Measurements from ENCODE around the gene CAPN3.

Gene CAPN3

GRCh38 chr15:42356851-42357250 is 2.5 kb upstream of the CAPN3 start:
- no peak for DNase-seq (ENCODE audit: low spot score)

DNA sequence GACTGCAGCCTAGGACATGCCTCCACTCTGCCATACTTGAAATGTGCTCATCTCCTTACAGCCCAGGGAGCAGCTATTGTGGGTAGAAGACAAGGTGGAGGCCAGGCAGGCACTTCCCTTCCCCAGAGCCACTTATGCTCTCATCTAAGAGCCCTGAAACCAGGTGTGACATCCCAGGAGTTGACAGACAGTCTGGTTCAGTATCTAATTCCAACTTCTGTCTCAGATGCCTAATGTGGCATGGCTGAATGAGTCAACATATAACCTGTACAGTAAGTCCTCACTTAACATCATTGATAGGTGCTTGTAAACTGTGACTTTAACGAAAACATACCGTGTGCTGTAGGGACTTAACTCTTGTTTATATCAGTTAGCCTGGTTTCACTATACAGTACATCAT is 1.2 kb upstream of the CAPN3 start:
- no peak for DNase-seq (ENCODE audit: low spot score)

DNA sequence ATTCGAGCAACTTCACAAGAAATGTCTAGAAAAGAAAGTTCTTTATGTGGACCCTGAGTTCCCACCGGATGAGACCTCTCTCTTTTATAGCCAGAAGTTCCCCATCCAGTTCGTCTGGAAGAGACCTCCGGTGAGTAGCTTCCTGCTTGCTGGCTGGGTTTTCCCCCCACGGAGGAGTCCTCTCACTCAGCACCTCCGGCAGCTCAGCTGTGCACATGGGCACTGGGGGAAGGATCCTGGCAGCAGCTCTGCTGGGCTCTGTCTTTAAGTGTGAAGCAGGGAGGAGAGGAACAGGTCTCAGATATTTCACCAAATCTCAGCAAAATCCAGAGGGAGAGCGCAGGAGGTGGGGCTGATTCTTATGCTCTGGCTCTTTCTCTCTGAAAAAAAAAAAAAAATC is 684 bp downstream of the CAPN3 start:
- DNase-seq (ENCODE audit: low spot score): no peak

DNA sequence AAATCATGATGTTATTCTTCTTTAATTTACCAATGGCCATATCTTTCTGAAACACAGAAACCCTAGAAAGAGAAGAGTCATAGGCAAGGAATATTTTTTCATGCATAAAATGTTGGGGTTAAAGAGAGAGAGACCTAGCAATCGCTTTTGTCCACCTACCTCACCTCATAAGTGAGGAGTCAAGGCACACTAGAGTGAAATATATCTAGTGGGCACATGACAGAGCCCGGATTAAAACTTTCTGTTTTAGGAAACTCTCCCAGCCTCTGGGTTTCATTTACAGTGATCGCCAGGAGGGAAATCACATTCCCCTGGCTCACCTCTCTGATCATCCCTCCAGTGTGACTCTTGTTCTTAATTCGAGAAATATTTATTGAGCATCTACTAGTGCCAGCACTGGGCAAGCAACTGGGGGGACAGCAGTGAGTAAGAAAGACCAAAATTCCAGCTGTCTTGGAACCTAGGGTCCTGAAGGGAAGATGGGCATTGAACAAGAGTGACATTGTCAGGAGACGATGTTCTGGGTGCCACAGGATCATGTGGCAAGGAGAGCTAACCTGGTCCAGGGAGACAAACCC is 1.3 kb downstream of the CAPN3 start:
- no peak for DNase-seq (ENCODE audit: low spot score)

GRCh38 chr15:42363487-42363886 is 4.2 kb downstream of the CAPN3 start:
- DNase-seq (ENCODE audit: low spot score): no peak

DNA sequence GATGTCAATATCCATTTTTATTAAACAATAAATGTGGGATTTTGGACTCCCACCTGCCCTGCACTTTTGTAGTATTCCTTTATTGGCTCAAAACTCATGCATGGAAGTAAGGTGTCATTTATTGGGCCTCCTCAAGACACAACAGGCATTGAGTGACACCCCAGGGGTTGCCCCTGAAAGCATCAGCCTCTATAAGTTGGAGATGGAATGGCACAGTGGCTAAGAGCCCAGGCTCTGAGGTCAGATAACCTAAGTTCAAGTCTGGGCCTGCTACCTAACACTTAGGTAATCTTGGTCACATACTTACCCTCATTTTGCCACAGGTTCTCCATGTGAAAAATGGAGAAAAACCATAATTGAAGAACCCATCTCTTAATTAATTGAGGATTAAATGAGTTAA is 4.6 kb downstream of the CAPN3 start:
- no peak for DNase-seq (ENCODE audit: low spot score)

- no peak for DNase-seq (ENCODE audit: low spot score)
Observed at GRCh38 chr15:42364529-42364928, 5.2 kb downstream of the CAPN3 start.

DNA sequence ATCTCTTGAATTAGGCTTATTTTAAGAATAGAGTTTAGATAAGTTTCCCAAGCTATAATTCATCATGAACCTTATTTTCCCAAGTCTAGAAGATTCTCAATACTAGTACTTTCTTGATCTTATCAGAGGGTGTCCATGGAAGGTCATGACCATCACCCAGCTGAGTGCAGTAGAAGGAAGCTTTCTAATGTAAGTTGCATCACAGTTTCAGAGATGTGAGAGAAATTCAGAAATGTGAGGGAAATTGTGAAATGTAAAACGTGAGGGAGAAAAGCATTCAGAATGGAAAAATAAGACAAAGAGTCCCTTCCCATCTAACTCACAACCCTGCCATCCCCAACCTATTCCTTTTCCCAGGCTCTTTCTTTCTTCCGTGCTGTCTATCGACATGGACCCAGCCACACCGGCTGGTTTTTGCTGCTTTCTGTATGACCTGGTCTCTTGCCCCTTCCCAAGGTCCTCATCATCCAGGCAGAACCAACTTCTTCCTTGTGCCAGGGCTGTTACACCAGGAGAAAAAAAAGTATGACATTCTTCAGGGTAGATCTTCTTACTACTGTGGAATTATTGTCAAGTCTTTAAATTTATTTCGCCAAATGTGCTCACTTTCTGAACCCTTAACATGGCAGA is 6.7 kb downstream of the CAPN3 start:
- no peak for DNase-seq (ENCODE audit: low spot score)

DNA sequence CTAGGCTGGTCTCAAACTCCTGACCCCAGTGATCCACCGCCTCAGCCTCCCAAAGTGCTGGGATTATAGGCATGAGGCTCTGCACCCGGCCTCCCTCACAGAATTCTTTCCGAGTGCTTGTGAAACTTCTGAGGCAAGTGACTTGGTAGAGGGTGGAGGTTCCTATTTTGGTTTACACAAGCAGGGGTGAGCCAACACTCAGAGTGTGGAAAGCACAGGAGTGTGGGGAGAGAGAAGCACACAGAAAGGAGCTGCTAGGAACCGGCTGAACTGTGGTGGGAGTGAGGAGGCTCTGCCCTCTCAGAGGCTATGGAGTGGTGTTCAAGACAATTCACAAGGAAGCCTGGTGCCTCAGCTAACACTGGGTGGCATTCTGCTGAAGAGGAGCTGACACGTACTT is 7.7 kb downstream of the CAPN3 start:
- no peak for DNase-seq (ENCODE audit: low spot score)

DNA sequence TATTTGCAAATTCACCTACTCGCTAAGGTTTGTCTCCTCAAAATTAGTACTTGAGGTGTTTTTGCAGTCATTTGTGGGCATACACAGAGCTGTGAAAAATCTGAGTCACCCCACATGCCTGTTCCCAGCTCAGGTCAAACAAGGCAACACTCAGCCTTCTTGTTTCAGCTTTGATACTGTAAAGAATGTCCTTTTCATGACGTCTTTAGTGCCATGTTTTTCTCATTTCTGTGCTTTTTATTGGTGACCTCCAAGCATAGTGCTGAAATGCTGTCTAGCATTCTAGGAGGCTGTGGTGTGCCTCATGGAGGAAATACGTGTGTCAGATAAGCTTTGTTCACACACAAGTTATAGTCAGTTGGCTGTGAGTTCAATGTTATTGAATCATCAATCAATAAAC is 8.8 kb downstream of the CAPN3 start:
- no peak for DNase-seq (ENCODE audit: low spot score)

DNA sequence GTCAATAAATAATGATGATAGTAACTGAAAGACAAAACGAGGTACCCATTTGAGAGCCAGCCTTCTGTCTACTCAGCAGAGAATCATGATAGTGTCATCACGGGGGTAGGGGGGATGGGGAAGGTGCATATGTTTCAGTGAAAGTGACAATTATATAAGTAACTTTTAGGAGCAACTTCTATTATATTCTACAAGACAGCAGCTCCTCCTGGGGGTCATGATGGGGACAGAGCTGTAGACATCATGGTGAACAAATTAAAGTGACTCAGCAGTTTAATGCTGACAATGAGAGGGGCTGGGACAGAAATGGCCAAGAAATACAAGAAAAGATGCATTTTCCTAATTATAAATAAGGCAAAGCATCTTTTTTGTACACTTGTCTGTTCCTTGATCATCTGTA is 11.8 kb downstream of the CAPN3 start:
- DNase-seq (ENCODE audit: low spot score): no peak

- no peak for DNase-seq (ENCODE audit: low spot score)
Observed at GRCh38 chr15:42373274-42373673, 14.0 kb downstream of the CAPN3 start.

DNA sequence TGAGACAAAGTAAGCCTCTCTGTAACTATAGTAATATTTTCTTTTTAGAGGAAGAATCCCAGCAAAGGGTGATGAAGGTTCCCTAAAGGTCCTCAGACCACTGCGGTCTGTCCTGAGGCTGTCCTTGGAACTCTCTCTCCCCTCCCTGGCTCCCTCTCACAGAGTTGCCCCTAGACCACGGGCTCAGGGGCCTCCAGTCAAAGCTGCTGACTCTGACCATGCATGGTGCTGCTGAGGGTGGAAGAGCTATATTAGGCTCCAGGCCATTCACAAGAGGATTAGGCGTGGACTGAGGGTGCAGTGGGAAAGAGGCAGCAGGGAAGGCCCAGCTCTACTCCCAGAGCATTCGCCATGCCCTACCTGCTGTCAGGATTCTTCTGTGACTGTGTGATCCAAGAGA is 14.6 kb downstream of the CAPN3 start:
- DNase-seq (ENCODE audit: low spot score): no peak

DNA sequence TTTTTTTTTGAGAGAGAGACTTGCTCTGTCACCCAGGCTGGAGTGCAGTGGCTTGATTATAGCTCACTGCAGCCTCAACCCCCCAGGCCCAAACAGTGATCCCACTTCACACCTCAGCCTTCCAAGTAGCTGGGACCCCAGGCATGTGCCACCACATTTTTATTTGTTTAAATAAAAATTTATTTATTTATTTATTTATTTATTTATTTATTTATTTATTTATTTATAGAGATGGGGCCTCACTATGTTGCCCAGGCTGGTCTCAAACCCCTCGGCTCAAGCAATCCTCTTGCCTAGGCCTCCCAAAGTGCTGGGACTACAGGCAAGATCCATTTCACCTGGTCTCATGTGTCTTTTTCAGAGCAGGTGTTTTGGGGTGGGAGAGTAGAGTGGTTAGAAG is 15.5 kb downstream of the CAPN3 start:
- DNase-seq (ENCODE audit: low spot score): no peak

GRCh38 chr15:42375252-42375651 is 16.0 kb downstream of the CAPN3 start:
- DNase-seq (ENCODE audit: low spot score): no peak

DNA sequence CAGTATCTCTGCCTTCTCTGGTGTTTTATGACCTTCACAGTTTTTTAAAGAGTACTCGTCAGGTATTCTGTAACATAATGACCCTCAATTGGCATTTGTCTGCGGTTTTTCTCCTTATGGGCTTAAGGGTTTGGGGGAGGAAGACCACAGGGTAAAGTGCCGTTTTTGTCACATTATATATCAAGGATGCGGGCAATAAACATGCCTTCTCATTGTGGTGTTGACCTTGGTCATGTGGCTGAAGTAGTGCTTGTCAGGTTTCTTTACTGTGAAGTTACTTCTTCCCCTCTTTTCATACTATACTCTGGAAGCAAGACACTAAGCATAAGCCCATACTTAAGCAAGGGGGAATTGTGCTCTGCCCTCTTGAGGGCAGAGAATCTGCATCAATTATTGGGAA is 16.6 kb downstream of the CAPN3 start:
- no peak for DNase-seq (ENCODE audit: low spot score)

DNA sequence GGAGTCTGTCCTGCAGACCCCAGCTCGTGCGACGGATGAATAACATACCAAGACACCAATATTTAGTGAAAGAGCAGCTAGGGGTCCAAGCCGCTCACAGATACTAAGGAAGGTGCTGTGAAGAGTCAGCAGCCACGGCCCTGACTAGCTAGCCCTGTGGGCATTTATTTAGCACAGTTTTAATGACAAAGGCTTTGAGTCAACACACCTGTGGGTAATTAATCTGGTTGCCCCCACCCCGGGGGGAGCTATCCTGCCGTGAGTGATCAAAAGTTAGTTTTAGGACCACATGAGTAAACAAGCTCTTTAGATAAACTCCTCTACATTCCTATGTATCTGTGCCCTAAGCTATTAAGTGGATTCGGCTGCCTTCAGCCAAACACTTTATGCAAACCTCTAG is 18.7 kb downstream of the CAPN3 start:
- DNase-seq (ENCODE audit: low spot score): no peak

- no peak for DNase-seq (ENCODE audit: low spot score)
Observed at GRCh38 chr15:42384597-42384996, 25.3 kb downstream of the CAPN3 start.

DNA sequence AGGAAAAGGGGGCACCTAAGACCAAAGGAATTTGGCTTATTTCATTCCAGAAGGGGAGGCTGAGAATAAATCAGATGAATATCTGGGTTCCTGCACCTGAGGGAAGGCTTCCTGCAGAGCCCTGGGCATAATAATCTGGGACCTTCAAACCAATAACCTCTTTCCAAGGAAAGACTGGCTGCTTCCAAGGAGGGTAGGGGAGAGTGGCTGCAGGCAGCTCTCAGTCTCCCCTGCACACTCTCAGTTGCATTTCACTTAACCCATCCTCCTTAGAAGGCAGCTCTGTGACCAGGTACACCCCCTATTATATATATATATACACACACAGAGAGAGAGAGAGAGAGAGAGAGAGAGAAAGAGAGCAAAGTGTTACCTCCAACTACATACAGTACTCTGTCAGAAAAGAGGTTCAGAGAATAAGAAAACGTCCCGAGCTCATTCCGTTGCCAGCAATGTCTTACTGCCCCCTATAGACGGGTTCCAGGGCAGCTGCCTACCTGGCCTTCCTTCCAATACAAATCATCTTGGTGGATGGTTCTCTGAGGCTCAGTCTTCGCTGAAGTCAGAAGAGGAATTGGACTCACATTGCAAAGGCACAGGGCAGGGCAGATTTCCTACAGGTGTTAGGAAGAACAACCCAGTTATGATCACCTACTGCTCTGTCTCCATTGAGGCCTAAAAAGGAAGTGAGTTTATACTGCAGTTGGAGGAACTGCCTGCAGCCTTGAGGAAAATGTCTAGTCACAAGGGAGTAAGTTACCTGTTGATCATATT is 26.1 kb downstream of the CAPN3 start:
- DNase-seq (ENCODE audit: low spot score): peak; percentile 47

DNA sequence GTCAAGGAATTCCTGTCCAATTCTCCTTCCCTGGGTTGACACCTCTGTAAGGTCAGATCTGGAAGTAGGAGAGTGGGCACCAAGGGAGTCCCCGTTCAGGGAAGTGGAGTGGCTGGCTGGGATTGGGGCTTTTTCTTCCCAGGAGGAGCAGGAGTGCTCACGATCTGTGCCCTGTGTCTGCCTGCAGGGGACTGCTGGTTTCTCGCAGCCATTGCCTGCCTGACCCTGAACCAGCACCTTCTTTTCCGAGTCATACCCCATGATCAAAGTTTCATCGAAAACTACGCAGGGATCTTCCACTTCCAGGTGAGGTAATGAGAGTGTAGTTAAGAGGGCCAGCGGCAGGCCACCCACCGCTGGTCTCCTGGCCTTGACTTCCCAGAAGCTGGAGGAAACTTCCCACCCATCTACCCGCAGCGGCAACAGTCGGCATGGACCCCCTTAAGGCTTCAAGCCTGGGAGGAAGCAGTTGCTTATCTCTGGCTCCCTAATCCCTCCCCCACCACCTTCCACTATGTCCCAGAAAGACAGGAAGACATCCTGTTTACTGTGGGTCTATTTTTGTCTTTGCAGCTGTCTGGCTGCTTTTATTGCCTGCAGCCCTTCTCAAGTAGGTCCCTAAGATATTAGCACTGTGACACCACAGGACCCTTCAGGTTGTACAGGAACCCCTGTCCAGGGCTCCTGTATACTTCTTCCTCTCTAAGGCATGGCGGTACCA is 26.8 kb downstream of the CAPN3 start:
- no peak for DNase-seq (ENCODE audit: low spot score)

DNA sequence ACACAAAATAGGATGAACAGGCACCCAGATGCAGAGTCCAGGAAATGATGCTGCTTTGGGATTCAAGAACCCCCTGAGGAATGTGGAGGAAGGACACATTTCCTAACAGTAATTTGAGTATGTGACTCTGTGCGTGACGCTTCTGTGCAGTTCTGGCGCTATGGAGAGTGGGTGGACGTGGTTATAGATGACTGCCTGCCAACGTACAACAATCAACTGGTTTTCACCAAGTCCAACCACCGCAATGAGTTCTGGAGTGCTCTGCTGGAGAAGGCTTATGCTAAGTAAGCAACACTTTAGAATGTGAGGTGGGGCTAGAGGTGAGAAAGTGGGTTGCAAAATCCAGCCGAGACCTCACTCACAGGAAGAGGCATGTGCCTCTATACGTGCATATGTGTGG is 28.3 kb downstream of the CAPN3 start:
- DNase-seq (ENCODE audit: low spot score): no peak

GRCh38 chr15:42392309-42393024 is 33.2 kb downstream of the CAPN3 start:
- DNase-seq (ENCODE audit: low spot score): no peak
